ENCODE results near the gene ERRFI1. TPM values are rescaled to one million over a fixed set of nuclear protein-coding genes. Genes with fewer than 3 reads are reported as not detected.

The ERRFI1 gene
- total RNA-seq, 1 donor from 2014 or later = 62.3 TPM

DNA sequence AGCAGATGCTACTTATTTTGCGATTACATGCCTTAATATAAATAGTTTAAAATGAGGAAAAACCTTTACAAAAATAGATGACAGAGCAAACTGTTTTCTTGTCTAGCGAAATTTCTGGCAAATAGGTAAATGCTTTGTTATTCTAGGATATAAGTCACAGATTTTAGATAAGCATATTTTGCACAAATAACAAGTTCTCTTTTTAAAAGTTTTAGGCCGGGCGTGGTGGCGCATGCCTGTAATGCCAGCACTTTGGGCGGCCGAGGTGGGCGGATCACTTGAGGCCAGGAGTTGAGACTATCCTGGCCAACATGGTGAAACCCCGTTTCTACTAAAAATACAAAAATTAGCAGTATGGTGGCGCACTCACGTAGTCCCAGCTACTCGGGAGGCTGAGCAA, 20.3 kb upstream of the ERRFI1 start:
- no peak for DNase-seq (ENCODE audit: low spot score)

DNA sequence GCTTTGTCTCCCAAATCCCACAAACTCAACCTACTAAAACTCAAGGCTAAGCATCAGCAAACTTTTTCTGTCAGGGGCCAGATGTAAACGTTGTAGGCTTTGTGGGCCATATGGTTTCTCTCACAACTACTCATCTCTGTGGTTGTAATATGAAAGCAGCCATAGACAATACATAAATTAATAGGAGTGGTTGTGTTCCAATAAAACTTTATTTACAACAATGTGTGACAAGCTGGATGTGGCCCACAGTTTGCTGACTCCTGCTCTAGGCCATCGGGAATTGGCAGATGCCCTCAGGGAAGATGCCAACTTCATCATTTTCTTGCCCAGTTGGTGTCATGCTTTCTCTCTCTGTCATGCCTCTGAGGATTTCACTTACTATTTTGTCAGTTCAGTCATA, 17.5 kb upstream of the ERRFI1 start:
- no peak for DNase-seq (ENCODE audit: low spot score)

DNA sequence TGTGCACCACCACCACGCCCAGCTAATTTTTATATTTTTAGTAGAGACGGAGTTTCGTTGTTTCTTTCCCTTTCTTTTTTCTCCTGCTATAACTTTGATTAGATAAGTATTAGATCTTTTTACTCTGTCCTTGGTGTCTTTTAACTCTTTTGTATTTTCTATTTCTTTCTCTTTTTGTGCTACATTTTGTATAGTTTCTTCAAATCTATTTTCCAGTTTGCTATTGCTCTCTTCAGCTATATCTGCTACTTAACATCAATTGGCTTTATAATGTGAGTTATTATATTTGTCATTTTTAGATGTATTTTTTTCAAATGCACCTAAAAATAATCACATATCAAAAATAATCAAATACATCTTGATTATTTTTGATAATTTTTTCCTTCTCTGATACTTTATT, 16.0 kb upstream of the ERRFI1 start:
- DNase-seq (ENCODE audit: low spot score) = no peak

DNA sequence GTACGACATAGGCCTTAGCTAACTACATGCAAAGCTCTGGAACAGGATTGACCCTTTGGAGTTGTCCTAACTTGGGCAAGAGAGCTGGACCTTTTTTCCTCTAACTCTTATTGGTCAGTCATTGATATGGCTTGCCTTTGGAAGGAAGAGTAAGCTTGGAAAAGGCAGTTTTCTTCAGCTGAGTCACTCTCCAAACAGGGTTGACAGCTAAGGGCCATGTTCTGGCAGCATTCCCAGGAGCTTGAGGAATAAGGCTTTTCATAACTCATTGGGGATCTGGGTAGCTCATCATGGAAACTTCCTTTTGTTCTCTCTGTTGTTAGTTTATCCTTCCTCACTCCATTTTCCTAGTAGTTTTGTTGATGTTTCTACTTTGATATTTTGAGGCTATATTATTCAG, 14.5 kb upstream of the ERRFI1 start:
- DNase-seq (ENCODE audit: low spot score) = peak; percentile 64

DNA sequence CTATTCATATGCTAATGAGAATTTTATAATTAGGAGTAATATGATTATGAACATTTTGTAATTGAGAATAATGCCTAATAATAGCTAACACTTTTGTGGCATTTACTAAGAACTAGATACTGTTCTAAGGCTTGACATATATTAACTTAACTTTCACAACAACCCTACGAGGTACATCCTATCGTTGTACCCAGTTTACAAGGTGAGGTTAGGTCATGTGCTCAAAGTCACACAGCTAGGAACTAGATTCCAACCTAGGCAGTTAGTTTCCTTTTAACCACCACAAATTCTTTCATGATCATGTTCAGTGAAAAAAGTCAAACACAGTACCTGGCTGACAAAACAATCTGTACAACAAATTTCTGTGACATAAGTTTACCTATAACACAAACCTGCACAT, 13.0 kb upstream of the ERRFI1 start:
- no peak for DNase-seq (ENCODE audit: low spot score)

DNA sequence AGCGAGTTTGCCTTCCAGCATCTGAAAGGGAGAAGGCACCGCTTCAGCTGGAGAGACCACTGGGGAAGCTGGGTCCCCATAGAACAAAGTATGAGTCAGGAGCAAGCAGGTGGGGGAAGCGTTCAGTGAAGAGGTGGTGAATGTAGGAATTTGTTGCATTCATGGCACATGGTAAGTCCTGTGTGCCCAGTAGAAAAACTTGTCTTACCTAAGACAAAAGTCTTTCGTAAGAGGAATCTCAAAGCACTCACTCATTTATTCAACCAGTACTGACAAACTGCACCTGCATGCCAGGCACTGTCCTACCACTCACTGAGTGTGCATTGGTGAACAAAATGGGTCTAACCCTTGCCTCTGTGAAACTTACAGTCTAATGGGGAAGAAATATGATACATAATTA, 9.2 kb upstream of the ERRFI1 start:
- DNase-seq (ENCODE audit: low spot score) = no peak

DNA sequence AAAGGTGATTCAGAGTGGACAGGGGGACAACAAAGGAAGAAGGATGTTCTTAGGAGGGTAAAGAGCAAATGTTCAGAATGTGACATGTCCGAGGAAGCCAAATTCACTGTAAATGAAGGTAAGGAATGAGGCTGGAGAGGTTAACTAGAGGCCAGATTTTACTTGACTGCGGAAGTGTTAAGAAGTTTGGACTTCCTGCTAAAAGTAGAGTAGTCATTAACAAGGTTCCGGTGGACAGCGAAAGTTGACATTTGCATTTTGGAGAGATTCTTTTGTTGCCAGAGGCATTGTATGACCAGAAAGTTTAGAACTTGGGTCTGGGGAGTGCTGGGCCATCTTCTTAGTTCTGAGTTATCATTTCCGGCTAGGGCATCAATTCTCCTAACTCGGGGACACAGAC, 7.2 kb upstream of the ERRFI1 start:
- no peak for DNase-seq (ENCODE audit: low spot score)

DNA sequence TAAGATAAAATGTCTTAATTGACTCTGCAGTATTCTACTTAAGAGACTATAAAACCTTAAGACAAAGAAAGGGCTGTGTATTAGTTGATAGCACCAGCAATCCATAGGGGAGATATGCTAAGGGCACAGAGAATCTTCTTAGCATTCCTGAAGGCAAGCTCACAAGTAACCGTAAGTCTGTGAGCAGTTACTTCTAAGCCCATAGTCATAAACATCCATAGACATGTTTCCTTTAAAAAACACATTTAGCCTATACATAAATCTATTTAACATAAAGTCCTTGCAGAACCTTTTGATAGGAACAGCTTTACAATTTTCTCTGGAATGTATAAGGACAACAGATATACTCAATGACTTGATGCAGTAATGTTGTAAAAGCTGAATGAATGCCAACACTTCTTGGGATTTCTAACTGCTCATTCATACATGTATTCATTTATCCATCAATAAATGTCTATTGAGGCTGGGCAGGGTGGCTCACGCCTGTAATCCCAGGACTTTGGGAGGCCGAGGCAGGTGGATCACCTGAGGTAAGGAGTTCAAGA, 6.3 kb upstream of the ERRFI1 start:
- DNase-seq (ENCODE audit: low spot score) = no peak

DNA sequence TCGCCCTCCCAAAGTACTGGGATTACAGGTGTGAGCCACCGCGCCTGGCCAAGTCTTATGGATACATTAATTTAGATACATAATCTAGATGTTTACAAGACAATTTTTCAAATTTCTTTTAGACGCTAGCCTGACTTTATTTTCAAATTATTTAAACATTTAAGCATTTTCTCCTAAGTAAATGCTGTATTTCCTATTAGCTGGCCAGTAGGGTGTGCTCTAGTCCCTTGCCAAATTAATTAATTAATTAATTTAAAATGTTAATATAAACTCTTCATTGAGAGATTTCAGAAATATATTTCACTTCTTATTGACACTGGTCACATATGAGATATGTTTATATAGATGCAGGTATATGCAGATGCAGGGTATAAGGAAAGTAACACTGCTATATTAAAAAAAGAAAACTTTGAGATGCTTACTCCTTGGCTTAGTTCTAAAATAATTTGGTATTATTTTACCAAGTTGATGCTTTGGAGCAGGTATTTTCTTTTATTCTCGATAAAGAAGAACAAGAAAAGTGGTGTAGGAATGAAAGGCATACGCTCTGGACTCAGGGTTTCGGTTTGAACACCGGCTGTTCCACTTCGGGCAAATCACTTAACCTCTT, 5.2 kb upstream of the ERRFI1 start:
- DNase-seq (ENCODE audit: low spot score) = no peak

DNA sequence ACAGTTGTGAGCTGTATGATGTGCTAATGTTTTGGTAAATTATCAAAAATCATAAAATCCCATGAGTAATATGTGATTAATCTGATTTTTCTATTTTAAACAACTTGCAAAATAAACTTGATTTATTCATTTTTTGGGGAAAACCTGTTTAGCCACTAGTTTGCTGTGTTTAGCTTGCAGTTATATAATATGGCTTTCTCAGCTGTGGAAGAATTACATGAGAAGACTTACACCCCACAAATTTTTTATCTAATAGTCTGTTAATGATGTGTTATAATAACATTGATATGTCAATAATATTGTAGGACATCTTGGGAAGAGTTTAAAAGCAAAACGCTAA, 2.4 kb upstream of the ERRFI1 start:
- no peak for DNase-seq (ENCODE audit: low spot score)

DNA sequence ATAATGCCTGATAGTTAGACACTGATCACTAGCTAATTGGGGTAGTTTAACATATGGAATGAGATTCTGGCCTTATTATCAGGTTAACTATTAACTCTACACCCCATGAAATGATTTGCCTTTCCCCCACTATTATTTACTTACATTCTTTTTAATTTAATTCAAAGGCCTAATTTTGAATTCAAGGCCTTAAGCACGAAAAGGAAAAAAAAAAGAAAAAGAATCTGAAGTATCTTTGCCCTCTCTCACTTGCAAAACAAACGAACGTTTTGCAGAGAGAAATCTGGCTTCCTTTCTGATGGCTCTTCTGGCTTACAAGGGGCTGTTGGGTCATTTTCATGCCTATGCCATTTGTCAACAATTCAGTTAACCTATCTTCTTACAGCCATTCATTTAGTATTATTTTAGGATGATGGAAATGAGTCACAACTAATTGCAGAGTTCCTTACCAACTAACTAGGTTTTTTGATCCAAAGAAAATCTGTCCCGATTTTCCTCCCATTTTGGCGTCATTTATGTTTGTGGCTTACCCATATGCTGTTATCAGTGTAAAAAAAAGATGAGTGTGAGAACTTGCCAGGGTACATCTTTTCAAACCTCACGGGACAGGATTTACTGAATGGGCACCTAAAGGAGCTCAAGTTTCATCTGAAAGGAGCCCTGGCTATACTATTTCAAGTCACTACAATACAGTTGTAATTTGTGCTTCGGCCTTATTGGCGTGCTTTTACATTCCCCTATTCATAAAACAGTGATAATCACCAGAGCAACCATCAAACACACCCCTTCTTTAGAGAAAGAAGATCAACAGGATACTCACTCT, 1.9 kb upstream of the ERRFI1 start:
- no peak for DNase-seq (ENCODE audit: low spot score)

DNA sequence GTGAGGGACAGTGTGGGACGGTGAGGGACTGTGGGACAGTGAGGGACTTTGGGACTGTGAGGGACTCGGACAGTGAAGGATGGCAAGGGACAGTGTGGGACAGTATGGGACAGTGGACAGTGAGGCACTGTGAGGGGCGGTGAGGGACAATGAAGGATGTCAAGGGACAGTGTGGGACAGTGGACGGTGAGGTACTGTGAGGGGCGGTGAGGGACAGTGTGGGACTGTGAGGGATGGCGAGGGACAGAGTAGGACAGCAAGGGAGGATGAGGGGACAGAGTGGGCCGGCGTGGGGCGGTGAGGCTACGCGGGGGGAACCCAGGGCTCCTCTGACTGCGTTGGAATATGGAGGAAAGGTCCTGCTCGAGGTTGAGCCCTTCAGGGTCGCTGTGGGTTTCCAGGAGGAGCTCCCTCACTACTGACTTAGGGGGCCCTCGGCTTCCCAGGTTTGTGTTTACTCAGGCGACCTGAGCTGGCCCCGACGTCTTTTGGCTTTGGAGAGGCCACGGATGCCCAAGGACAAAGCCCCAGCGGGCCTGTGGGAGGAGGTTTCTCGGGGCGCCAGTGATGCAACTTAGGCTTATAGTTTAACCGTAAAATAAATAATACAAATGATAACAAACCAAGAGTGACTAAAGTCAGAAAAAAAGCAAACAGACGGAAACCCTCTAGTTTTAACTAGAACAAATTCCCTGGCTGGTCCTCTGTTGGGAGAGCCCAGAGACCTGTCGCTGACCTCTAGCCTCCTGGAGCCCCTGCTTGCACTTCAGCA, 1.1 kb upstream of the ERRFI1 start:
- peak; percentile 72 for DNase-seq (ENCODE audit: low spot score)

DNA sequence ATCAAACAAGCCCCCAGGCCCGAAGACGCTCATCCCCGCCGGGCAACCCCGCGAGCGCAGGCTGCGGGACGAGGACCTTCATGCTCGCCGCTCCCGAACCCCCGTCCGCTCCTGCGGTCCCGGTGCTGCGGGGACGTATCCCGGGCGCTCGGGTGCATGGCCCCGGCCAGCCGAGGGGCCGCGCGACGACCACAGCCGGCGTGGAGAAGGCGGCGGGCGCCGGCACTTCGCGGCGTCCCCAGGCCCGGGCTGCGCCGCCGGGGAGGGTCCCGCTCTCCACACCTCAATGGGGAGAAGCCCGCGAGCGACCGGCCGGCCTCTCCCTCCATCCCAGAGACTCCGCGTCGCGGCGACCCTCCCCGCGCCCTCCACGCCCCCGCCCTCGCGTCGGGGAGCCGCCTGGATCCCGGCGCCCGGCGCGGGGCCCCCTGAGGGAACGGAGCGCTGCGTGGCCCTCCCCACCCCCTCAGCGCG, 401 bp downstream of the ERRFI1 start:
- DNase-seq (ENCODE audit: low spot score) = no peak

DNA sequence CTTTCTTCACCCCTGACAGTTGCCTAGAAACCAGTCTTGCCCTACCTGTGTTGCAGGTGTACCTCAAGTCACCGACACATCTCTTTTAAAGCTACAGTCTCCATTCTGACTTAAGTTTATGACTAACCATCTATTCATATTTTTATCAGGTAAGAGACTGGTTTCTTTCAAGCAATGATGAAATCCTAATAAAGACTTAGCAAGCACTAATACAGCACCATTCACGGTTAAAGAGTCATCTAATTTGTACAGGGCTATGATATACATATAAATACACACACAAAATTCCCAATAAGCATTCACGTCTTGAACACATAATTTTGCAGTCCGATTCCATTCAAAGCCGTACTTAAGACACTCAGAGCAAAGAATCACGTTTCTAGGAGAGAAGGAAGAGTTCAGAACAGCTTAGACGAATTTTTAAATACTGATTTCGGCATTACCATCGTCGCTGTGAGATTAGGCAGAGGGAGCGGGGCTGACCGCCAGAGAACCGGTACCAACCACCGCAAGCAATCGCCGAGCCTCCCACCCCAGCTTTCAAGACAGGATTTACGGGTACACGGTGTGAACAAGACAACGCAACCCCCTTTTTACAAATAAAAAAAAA, 943 bp downstream of the ERRFI1 start:
- no peak for DNase-seq (ENCODE audit: low spot score)

DNA sequence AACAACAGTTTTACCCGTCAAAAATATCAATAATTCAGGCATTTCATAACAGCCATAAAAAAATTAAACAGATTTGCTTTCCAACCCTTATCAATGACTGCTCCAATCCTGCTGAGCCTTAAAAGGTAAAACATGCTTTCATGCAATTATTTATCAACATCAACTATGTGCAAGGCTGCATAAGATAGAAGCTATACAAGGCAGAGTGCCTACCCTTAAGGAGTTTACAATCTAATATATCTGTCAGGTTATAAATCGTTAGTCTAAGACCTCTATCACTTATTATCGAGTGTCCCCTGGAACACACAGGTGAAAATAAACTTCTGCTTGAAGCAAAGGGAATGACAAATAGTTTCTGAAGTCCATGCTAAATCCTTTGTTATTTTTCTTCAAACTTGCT, 1.8 kb downstream of the ERRFI1 start:
- DNase-seq (ENCODE audit: low spot score) = no peak

DNA sequence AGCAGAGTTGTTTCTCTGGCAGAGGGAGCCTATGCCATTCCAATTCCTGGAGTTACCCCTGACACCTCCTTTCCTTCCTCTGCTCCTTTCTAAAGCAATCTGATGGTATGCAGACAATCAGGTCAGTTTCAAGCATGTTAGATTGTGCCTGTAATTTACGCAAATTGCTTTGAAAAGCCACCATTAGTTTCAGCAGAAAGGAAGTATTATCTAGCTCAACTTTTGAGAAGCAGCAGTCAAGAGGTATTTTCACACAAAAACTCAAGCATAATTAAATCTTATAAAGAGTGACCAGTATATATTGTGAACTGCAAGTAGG, 2.2 kb downstream of the ERRFI1 start:
- no peak for DNase-seq (ENCODE audit: low spot score)

DNA sequence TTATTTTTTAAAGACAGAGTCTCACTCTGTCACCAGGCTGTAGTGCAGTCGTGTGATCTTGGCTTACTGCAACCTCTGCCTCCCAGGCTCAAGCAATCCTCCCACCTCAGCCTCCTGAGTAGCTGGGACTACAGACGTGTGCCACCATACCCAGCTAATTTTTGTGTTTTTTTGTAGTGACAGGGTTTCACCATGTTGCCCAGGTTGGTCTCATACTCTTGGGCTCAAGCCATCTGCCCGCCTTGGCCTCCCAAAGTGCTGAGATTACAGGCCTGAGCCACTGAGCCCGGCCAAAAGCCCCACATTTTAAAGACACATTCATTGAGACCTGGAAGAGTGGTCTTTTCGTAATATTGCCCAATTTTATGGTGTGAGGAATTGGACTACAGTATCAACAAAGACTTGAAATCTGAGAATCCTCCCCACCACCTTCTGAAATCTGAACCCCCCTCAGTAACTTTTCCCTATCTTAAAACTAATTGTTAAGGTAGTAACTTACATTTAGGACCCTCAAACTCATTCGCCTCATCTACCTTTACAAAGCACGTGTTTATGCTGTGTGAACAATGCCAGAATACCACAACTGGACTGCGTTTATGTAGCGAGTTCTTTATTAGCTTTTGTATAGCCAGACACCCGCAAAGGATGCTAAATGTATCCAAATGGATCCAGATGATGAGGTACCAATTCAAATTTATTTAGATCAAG, 2.7 kb downstream of the ERRFI1 start:
- no peak for DNase-seq (ENCODE audit: low spot score)

DNA sequence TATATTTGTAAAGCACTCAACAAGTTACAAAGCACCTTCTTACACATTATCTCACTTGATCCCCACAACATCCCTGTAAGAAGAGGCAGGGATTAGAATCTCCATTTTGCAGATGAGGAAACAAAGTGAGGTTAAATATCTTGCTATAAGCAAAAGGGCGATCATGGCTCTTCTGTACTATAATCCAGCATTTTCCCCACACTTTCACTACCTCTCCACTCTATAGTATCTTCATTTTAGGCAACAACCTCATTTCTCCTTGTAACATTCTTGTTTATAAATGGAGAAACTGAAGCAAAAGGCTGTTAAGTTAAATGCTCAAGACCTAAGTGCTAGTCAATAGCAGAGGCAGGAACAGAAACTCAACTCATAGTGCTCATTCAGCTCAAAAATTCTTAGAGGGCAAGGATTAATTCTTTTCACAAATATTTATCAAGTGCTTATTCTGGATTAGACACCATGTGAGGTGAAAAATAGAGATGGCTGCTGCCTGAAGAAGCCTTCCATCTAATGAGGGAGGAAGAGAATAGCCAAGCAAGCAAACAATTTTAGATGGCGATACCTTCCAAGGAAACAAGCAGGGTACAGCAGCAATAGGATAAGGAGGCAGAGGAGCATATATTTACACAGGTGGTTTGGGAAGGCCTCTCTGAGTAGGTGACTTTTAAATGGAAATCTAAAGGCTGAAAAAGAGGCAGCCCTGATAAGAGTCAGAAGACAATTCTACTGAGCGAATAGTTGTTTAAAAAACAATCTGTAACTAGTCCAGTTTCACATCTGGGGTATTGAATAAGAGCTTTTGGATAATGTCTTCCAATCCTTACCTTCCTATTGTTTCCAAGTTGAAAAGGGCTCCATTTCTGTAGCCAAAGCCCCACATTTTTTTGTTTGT, 3.5 kb downstream of the ERRFI1 start:
- no peak for DNase-seq (ENCODE audit: low spot score)

DNA sequence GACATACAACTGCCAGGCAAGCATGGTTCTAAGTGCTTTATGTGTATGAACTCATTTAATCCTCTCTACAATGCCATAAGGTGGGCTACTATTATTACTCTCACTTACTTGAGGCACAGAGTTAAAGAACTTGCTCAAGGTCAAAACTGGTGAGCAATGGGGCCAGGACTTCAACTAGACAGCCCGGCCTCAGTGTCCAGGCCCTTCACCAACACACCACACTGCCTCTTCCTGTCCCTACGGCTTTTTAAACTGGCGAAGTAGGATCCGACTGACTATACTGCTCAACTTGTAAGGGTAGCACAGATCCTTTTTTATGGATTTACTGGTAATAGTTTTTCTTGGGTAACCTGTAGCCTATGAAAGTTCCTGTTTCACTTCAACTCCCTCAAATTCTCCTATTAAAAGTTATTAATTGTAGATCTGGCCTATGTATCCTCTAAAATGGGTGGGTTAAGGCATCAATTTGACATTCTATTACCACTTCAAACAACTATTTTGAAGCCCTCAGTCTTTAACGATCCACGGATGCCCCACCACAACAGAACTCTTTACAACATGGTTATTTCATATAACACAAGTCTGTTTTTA, 4.3 kb downstream of the ERRFI1 start:
- DNase-seq (ENCODE audit: low spot score) = no peak

DNA sequence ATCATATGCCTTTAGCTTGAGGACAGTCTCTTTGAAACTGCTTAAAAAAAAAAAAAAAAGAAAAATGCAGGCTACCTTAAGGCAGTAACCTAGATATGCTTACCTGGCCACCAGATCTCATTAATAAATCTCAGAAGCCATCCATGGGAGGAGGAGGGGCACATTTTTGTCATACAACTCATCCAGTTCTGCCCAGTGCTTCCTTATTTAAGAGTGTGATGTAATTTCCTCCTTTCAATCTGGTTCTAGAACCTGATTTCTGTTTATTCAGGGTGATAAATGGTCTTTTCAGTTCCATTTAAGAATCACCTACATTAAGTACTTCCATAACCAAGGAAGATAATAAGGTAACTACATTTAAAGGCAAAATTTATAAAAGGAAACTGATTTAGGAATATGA, 6.1 kb downstream of the ERRFI1 start:
- DNase-seq (ENCODE audit: low spot score) = no peak
